RKO (cell line): ENCODE measurements around the gene MID2.
A peak's percentile ranks its signal among the peaks of the same experiment; 100 is the strongest.
"Not testable (repeated sequence)": the region's sequence is repeated elsewhere in the genome, so short reads cannot be mapped to it uniquely, and the experiment has no call there.

Experiments
- DNase-seq: peaks from one replicate; pipeline ENCODE4 v3.0.0-alpha.2; 2016; ENCODE audit warnings: low spot score

Gene MID2

GRCh38 chrX:107842715-107843400 lies 17.2 kb downstream of the MID2 start:
- no peak for DNase-seq

DNA sequence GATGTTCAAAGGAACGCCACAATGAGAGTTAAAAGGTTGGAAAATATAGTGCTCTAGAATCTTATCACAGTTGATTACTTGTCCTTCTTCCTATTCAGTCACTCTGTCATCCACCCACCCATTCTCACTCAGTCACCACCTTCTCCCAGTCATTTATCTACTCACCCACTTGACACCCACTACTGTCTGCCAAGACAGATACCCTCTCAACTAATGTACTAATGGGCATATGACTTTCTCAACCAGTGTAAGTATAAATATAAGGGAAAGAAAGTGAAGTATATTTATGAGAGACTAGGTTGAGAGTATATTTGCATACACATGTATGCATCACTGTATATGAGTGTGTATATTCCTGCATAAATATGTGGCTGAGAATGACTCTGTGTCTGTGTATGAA lies 20.0 kb downstream of the MID2 start:
- DNase-seq, result no peak

DNA sequence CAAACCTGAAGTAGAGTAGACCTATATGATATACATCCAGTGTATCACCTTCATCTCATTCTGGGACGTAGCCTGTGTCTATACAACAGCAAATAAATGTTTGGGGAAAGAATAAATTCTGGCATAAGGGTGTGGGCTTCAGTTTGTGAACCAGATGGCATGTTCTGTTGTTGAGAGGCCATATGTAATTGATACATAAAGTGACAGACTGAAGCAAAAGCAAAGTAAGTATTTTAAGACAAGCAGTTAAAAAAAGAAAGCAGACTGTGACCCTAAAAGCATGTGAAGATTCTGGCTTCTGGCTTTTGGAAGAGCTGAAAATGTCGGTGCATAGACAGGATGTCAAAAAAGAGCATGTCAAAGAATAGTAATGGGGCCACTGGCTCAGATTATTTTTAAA lies 22.9 kb downstream of the MID2 start:
- no peak for DNase-seq

- no peak for DNase-seq
Measured at GRCh38 chrX:107849747-107850421, 24.2 kb downstream of the MID2 start.

DNA sequence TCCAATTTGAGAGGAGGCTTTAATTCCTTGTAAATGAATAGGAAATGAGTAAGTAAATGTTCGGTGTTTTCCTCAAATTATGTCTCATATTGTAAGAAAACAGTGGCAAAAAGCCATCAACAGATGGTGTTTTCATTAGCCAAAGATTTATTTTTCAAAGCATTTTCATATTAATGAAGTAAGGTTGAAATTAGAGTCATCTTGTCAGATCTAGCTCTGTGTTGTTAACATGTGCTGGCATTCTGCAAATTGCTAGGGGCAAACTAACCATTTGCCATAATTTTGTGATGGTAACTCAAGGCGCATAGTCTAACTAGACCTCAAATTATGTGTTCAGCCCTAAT lies 24.7 kb downstream of the MID2 start:
- DNase-seq, result no peak

DNA sequence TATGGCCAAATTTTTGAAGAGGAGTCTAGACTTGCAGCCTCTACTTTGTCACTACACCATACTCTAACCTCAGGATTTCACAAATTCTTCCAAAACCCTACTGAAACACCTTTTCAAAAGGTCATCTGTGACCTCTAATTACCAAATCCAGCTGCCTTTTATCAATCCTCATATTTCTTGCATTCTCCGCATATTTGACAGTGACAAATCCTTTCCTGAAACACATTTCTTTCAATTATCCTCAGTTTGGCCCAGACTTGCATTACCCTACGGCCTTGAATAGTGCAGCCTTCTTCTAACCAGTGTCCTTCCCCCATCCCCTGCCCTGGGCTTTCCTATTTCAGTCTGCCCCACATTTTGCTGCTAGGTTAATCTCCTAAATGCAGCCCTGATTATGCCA lies 25.5 kb downstream of the MID2 start:
- DNase-seq, result no peak

DNA sequence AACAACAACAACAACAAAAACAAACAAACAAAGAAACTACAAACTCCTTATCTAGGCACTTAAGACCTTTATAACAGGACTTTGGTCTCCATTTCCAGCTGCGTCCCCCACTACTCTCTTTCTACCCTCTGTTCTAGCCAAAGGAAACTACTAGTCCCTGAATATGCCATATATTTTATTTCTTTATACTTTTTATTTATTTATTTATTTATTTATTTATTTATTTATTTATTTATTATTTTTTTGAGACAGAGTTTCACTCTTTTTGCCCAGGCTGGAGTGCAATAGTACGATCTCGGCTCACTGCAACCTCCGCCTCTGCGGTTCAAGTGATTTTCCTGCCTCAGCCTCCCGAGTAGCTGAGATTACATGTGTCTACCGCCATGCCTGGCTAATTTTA lies 26.0 kb downstream of the MID2 start:
- not testable (repeated sequence) for DNase-seq

DNA sequence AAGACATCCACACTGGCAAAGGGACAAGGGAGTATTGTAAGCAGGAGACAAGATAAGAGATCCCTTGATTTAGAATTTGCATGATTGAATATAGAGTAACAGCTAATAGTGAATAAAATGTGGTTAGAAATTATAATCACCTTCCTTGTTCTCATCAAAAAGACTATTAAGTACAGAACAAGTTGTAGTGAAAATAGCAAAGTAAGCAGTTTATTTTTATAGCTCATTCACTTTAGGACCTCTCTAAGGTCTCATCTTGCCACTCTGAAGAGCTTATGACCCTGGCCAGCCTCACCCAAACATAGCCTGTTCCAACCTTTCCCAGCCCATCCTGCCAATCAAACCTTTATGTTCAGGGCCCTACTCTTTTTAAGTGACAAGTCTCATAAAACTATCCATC lies 30.6 kb downstream of the MID2 start:
- DNase-seq, result no peak

DNA sequence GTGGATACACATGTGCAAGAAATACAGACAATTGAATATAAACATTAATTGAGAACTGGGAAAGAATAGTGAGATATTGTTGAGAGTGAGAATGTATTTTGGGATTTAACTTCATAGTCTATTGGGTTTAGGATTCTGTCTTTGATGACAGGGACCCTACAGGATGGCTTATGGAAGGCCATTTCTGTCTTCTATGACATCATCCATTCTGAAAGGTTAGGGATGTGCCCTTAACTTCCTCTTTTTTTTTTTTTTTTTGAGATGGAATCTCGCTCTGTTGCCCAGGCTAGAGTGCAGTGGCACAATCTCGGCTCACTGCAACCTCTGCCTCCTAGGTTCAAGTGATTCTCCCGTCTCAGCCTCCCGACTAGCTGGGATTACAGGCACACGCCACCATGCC lies 31.4 kb downstream of the MID2 start:
- not testable (repeated sequence) for DNase-seq

- DNase-seq, result no peak
Measured at GRCh38 chrX:107857837-107858236, 32.2 kb downstream of the MID2 start.

- no peak for DNase-seq
Measured at GRCh38 chrX:107861056-107861455, 35.4 kb downstream of the MID2 start.

DNA sequence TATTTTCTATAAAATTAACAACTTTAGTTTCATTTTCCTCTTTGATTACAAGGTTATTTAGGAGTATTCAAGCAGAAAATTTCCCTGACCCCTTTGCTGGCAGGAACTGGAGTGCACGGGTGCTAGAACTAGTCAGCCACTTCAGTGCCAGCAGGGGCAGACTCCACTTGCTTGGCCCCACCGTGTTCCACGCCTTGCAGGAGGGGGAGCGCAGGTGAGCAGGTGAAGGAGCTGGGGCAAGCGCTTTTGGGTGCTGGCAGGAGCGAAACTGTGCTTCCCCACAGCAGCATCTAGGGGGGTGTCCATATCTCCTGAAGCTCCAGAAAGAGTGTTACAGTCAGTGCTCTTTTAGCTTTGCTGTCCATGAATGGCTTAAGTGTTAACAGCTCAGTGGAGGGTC lies 45.5 kb downstream of the MID2 start:
- DNase-seq, result no peak

DNA sequence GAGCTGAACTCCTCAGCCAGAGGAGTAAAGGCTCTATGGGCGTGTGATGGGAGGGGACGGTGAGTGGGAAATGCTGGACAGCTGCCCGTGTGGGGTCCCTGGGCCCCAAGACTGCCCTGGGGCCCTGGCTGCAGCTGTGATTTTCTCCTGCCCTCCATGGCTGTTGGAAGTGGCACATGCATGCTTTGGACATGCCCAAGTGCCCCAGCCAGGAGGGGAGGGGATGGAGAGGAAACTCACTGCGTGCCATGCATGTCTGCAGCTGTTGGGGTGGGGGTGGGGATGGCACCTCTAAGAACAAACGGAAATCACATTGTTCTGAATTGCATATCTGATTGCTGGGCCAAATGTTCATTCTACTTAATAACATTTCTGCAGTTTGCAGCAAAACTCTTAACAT lies 52.4 kb downstream of the MID2 start:
- DNase-seq, result no peak

DNA sequence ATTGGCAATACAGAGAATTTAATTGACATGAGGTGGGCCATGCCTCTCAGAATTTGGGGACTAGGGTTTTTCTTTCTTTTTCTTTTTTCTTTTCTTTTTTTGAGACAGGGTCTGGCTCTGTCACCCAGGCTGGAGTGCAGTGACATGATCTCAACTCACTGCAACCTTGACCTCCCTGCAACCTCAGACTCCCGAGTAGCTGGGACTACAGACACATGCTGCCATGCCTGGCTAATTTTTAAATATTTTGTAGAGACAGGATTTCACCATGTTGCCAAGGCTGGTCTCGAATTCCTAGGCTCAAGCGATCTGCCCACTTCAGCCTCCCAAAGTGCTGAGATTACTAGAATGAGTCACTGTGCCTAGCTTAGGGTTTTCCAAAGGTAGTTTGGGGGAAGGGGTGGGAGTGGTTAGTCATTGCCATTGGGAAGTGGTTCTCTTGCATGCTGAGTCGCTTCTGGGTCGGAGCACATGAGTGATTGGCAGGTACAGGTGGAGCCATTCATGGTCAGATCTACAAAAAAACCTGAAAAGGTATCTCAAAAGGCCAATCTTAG lies 54.5 kb downstream of the MID2 start:
- DNase-seq, result no peak

DNA sequence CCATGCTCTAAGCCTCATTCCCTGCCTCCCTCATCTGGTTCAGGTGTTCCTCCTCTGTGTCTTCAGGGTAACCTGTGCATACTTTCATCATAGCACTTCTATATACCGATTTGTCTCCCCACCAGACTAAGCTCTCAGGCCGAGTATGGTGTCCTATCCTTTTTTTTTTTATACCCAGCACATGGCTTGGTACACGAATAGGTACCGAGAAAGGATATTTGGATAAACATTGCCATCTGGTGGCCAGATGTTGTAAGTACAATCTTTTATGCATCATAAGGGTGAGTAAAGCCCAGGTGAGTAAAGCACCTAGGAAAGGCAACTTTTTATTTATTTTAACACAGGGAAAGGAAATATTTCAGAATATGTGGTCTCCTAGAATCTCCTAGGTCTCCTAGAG lies 68.4 kb downstream of the MID2 start:
- DNase-seq, result peak; percentile 68

DNA sequence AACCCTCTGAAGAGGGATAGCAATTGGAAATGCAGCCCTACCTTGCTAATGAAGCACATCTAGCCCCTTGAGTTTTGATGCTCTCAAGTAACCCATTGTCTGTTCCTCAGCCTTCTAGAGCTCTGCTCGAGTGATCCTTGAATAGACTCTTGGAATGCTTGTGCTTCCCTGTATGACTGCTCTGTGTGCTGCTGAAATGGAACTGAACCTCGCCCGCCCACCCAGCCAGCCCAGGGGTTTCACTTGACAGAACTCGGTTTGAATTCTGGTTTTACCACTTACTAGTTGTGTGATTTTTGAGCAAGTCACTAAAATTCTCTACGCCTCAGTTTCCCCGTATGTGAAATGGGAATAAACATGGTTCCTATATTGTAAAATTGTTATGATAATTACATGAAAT lies 77.1 kb downstream of the MID2 start:
- no peak for DNase-seq

- DNase-seq, result no peak
Measured at GRCh38 chrX:107905366-107905765, 79.7 kb downstream of the MID2 start.

DNA sequence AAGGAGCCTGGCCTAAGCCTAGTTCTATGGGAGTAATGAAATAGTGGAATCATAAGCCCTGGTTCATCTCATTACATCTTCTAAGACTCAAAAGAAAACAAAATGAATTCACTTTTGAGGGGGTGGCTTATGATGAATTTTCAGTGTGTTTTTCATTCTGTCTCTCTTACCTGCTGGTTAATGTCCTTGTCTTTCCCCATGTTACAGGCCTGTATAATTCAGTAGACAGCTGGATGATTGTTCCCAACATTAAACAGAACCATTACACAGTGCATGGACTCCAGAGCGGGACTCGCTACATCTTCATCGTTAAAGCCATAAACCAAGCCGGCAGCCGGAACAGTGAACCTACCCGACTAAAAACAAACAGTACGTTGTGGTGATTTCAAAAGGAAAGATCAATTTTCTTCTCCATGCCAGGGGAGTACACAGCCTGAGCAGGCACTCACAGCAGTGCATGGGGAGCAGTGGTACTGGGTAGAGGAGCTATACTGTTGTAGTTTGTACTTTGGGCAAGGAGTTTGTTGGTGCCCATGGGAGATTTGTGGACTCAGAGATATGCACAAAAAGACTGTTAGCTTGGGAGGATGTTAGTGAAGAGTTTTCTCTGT lies 98.6 kb downstream of the MID2 start:
- no peak for DNase-seq

DNA sequence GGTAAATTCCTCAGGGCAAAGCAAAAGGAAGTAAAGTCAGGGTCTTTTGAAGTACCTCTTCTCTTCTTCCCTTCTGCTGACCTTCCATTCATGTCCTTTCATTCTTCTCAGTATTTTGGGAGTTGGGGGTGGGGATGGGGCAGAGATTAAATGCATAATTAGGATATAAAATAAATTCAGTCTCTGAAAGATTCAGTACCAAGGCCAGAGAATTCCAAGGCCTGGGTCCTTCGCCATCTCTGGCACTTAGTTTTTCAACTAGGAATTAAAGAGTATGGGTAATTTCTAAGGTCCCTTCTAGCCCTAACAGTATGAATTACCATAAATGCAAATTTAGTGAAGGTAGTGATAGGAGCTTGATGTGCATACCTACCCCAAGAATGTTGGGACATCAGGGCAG lies 108.6 kb downstream of the MID2 start:
- no peak for DNase-seq

DNA sequence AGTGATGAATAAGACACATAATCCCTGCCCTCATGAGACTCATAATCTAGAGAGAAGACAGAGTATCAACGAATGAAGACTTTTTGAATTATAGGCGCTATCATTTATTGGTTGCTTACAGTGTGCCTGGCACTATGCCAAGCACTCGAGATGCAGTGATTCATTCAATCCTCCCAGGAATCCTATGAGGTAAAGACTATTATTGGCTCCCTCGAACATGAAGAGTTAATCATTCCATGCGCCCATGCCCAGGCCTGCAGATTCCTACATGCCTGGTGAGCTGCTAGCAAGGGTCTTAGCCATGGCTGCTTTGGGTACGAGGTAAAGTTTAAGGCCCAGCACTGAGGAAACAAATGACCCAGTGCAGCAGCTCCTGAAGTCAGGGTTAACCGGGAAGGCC lies 109.5 kb downstream of the MID2 start:
- DNase-seq, result peak; percentile 20

GRCh38 chrX:107935664-107936433 lies 110.2 kb downstream of the MID2 start:
- no peak for DNase-seq

DNA sequence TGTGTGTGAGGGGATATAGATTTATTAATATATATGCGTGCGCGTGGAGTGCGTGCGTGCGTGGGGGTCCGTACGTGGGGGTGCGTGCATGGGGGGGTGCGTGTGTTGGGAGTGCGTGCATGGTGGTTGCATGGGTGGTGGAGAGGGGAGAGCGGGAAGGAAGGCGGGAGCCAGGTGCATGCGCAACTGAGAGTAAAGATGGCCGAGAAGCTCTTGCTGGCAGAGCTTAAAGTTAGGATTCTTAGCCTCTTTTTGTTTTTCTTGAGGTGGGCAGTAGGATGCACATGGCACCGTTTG lies 110.7 kb downstream of the MID2 start:
- DNase-seq, result no peak

DNA sequence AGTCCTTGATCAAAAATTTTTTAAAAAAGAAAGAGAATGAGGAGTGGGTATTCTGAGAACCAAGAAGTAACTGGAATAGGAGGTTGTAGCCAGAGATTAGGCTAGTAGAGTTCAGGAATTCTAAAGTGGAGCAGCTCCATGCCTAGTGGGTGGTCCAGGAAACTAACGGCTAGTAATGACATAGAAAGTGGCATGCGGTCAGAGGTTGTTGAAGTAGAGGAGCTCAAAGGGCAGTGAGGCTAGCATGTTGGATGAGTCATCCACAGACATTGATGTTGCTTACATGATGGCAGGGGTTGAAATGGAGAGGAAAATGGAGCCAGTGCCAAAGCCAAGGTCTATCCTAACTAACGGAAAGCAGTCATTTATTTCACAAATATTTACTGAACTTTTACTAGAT lies 114.4 kb downstream of the MID2 start:
- no peak for DNase-seq
